ENCODE data around the gene ACSL1. TPM values are rescaled to one million over a fixed set of nuclear protein-coding genes. Genes with fewer than 3 reads are reported as not detected.
A peak's percentile ranks its signal among the peaks of the same experiment; 100 is the strongest.

Gene ACSL1
- total and polyA plus RNA-seq, 12 donors: 127 to 526 (median 239) TPM

GRCh38 chr4:184763150-184763780 is 62.5 kb downstream of the ACSL1 start:
- WGBS, 2 donors: 77 to 87% methylated on average over 14 of the region's 14 CpGs
- H3K27me3 ChIP-seq: no peaks in the 10 kb centered on the region
- intact Hi-C loops (cut with DNase I): no loop called here
- peak overlapping the region in 3 of 10 donors; percentile 1 to 49 (median 2) for H3K27ac ChIP-seq
- peaks cover 0 to 97% (median 71%) of the 10 kb centered on the region in 9 donors for H3K36me3 ChIP-seq
- peak in 3 of 8 donors; percentile 16 to 34 (median 33) for ATAC-seq
- no peak overlapping the region for H3K4me3 ChIP-seq
- no peak for DNase-seq
- H3K4me1 ChIP-seq: peaks cover 0 to 18% (median 7%) of the 10 kb centered on the region in 9 donors
- no peaks in the 10 kb centered on the region for H3K9me3 ChIP-seq
- TF ChIP-seq CTCF (IDR thresholded peaks at IDR 0.05): no peak

- no peaks in the 10 kb centered on the region for H3K27me3 ChIP-seq
- 86 to 97% methylated on average over 5 of the region's 5 CpGs for WGBS, 2 donors
- H3K4me1 ChIP-seq: peaks cover under 1 to 30% (median 13%) of the 10 kb centered on the region in 9 donors
- peak overlapping the region in 2 of 10 donors; percentile 1 to 49 for H3K27ac ChIP-seq
- peaks cover 0 to 97% (median 60%) of the 10 kb centered on the region in 9 donors for H3K36me3 ChIP-seq
- DNase-seq (no peak), ATAC-seq (no peak)
- H3K9me3 ChIP-seq: no peaks in the 10 kb centered on the region
- no peak overlapping the region for H3K4me3 ChIP-seq
- TF ChIP-seq CTCF (IDR thresholded peaks at IDR 0.05): peak in 1 of 9 donors; percentile 16
- intact Hi-C loops (cut with DNase I): no loop called here
Observed at GRCh38 chr4:184762100-184762499, 63.7 kb downstream of the ACSL1 start.

- intact Hi-C loops (cut with DNase I): no loop called here
- no peaks in the 10 kb centered on the region for H3K27me3 ChIP-seq
- no peak for TF ChIP-seq CTCF (IDR thresholded peaks at IDR 0.05)
- ATAC-seq (peak in 1 of 8 donors; percentile 2), DNase-seq (no peak)
- H3K27ac ChIP-seq: no peak overlapping the region
- no peak overlapping the region for H3K4me3 ChIP-seq
- 88 to 90% methylated on average over 5 of the region's 5 CpGs for WGBS, 2 donors
- H3K4me1 ChIP-seq: peaks cover 5 to 44% (median 27%) of the 10 kb centered on the region in 9 donors
- no peaks in the 10 kb centered on the region for H3K9me3 ChIP-seq
- H3K36me3 ChIP-seq: peaks cover 0 to 97% (median 47%) of the 10 kb centered on the region in 9 donors
Observed at GRCh38 chr4:184760681-184761080, 65.1 kb downstream of the ACSL1 start.

GRCh38 chr4:184757810-184758209 is 68.0 kb downstream of the ACSL1 start:
- TF ChIP-seq CTCF (IDR thresholded peaks at IDR 0.05): no peak
- ATAC-seq (peak in 6 of 8 donors; percentile 21 to 57 (median 50)), DNase-seq (no peak)
- WGBS, 2 donors: 43 to 56% methylated on average over 2 of the region's 2 CpGs
- Histone ChIP-seq H3K9me3 (no peaks in the 10 kb centered on the region), H3K27me3 (no peaks in the 10 kb centered on the region), H3K4me1 (peaks cover 5 to 43% (median 31%) of the 10 kb centered on the region in 9 donors), H3K4me3 (no peak overlapping the region), H3K27ac (peak overlapping the region in 8 of 10 donors; percentile 41 to 84 (median 72)), H3K36me3 (peaks cover 0 to 95% (median 29%) of the 10 kb centered on the region in 9 donors)
- intact Hi-C loops (cut with DNase I): no loop called here

Measured in heart right ventricle (tissue), 16 donors.